Heart right ventricle (tissue), 16 donors: ENCODE data around the gene WIF1. TPM values are rescaled to one million over a fixed set of nuclear protein-coding genes. Genes with fewer than 3 reads are reported as not detected.

Experiments used
- ATAC-seq, 8 donors: fragments of 200-7000 bp; cut with Tn5 transposase; one replicate each; pipeline ENCODE4 v1.9.1; 2020; ENCODE audit warnings: mild to moderate bottlenecking in 8 of 8, moderate library complexity in 8 of 8, moderate number of reproducible peaks in 1 of 8
- DNase-seq, 2 donors: peaks; one replicate each; pipeline ENCODE4 v3.0.0-alpha.2; 2020
- H3K27ac ChIP-seq, 10 donors: fragments of 200-600 bp; sonication (generic) in 2 of 10; one replicate each; pipeline versions ENCODE4 v1.5.0 to v1.8.0; 2020 to 2022; ENCODE audit warnings: mild to moderate bottlenecking in 3 of 10
- H3K27me3 ChIP-seq, 7 donors: fragments of 200-600 bp; one replicate each; pipeline ENCODE4 v1.8.0; 2021 to 2022; ENCODE audit warnings: mild to moderate bottlenecking in 2 of 7
- H3K36me3 ChIP-seq, 9 donors: fragments of 200-600 bp; sonication (generic) in 1 of 9; one replicate each; pipeline versions ENCODE4 v1.5.0 to v1.8.0; 2020 to 2022; ENCODE audit warnings: mild to moderate bottlenecking in 2 of 9
- H3K4me1 ChIP-seq, 9 donors: fragments of 200-600 bp; sonication (generic) in 1 of 9; one replicate each; pipeline versions ENCODE4 v1.5.0 to v1.8.0; 2020 to 2022; ENCODE audit warnings: mild to moderate bottlenecking in 4 of 9
- H3K4me3 ChIP-seq, 10 donors: fragments of 200-600 bp; sonication (generic) in 2 of 10; one replicate each; pipeline versions ENCODE4 v1.5.0 to v1.8.0; 2020 to 2022; ENCODE audit warnings: mild to moderate bottlenecking in 7 of 10, moderate library complexity in 2 of 10
- H3K9me3 ChIP-seq, 11 donors: fragments of 200-600 bp in 10 of 11; sonication (generic) in 2 of 11; one replicate each; pipeline versions ENCODE4 v1.5.0 to v1.8.0; 2013 to 2022; ENCODE audit warnings: mild to moderate bottlenecking in 2 of 11, control low read depth in 1 of 11, moderate library complexity in 1 of 11
- CTCF ChIP-seq, 9 donors: fragments of 200-600 bp; sonication (generic) in 2 of 9; IDR thresholded peaks; one replicate each; pipeline versions ENCODE4 v1.5.0 to v1.8.0; 2021 to 2022; ENCODE audit warnings: antibody characterized with exemption in 9 of 9, mild to moderate bottlenecking in 5 of 9, moderate library complexity in 1 of 9
- WGBS, 2 donors: extraction: QIAGEN DNeasy Blood & Tissue Kit; methylation state at CpG; one replicate each; pipeline ENCODE4 v1.1.7; 2013; ENCODE audit warnings: inconsistent platforms in 1 of 2; 5-methylcytosine and 5-hydroxymethylcytosine counted together
- intact Hi-C, 10 donors: fragments of 100-400 bp; cut with DNase I; formaldehyde crosslinking; loops; one replicate each; pipeline versions ENCODE4 v1.11.1 to v1.14.2; 2022
- polyA plus RNA-seq, 2 donors: library from polyadenylated mRNA; stranded (reverse); fragments of 200-250 nt; gene quantifications; one replicate each; pipeline ENCODE4 v1.2.3, GENCODE V29; 2013
- total RNA-seq, 10 donors: library from RNA; stranded (reverse); fragmentation: NEBNext Ultra II Directional in 3 of 10; extraction: Animal tissue kit (Norgen Biotek cat#: 25700) in 3 of 10; gene quantifications; one replicate each; pipeline versions ENCODE4 v1.2.1 to v1.2.4, GENCODE V29; 2021 to 2023
- donor health status: Arrhythmogenic right ventricular cardiomyopathy.
- donor health status: ischemic (EF 13 %, LVEDD 7.1; RV severe dilation, severe dysfunction).
- donor health status: healthy with polysubstance abuse.
- donor health status: DM: no; HTN: yes; CAD: no.
- donor health status: DM: no; HTN: no; CAD: no.
- donor health status: ischemic (EF 25% LVEDD 6.9; RV normal size, moderate dysfunction).
- donor health status: ischemic (EF 25% LVEDD 5.7; RV mildly dilated, moderate dysfunction).
- donor health status: healthy.
- donor health status: DM: yes; HTN: yes; CAD: no.
- donor health status: Ischemic cardiomyopathy.
- donor health status: ischemic (EF 35%, LVEDD 5.7; RV mildly dilated, moderate dysfunction).
- donor health status: nonischemic (EF 11% LVEDD 7.7; RV severe dilation, severe dysfunction).
- donor health status: DM: yes; HTN: yes; CAD: no.
- donor health status: PGD.
- donor health status: ischemic (EF 29% LVEDD 5.4; RV normal size, mild dysfunction).
- donor health status: nonischemic (EF 23%, LVEDD 6.1; RV moderate dilation, normal function).

WIF1 gene
- total and polyA plus RNA-seq, 12 donors = 0.04 to 0.22 TPM; not detected in 10

GRCh38 chr12:65081496-65081895 is 39.6 kb downstream of the WIF1 start:
- TF ChIP-seq CTCF (IDR thresholded peaks at IDR 0.05) = no peak
- no peaks in the 10 kb centered on the region for H3K9me3 ChIP-seq
- DNase-seq (no peak), ATAC-seq (no peak)
- H3K4me3 ChIP-seq = no peak overlapping the region
- 18 to 35% methylated on average over 1 of the region's 1 CpG for WGBS, 2 donors
- no peak overlapping the region for H3K27ac ChIP-seq
- H3K36me3 ChIP-seq = no peaks in the 10 kb centered on the region
- intact Hi-C loops = no loop called here
- no peaks in the 10 kb centered on the region for H3K4me1 ChIP-seq
- peaks cover 0 to 25% (median 13%) of the 10 kb centered on the region in 7 donors for H3K27me3 ChIP-seq

GRCh38 chr12:65074932-65075331 is 46.2 kb downstream of the WIF1 start:
- TF ChIP-seq CTCF (IDR thresholded peaks at IDR 0.05) = no peak
- no peak overlapping the region for H3K27ac ChIP-seq
- intact Hi-C loops = no loop called here
- ATAC-seq (no peak), DNase-seq (no peak)
- H3K36me3 ChIP-seq = no peaks in the 10 kb centered on the region
- WGBS, 2 donors = 49 to 50% methylated on average over 6 of the region's 6 CpGs
- no peak overlapping the region for H3K4me3 ChIP-seq
- H3K9me3 ChIP-seq = no peaks in the 10 kb centered on the region
- peaks cover 0 to 47% (median 5%) of the 10 kb centered on the region in 7 donors for H3K27me3 ChIP-seq
- H3K4me1 ChIP-seq = no peaks in the 10 kb centered on the region

- H3K4me1 ChIP-seq = no peaks in the 10 kb centered on the region
- H3K36me3 ChIP-seq = no peaks in the 10 kb centered on the region
- H3K27ac ChIP-seq = no peak overlapping the region
- H3K4me3 ChIP-seq = no peak overlapping the region
- no peak for ATAC-seq
- no peaks in the 10 kb centered on the region for H3K9me3 ChIP-seq
- peaks cover 0 to 10% (median 0%) of the 10 kb centered on the region in 7 donors for H3K27me3 ChIP-seq
- no peak for DNase-seq
- TF ChIP-seq CTCF (IDR thresholded peaks at IDR 0.05) = no peak
- intact Hi-C loops = loop anchor here in 1 of 10 donors (10.0 kb wide), 1 partner anchor 135 kb away; no protein-coding TSS in a partner anchor
- 88 to 93% methylated on average over 2 of the region's 2 CpGs for WGBS, 2 donors
Observed at GRCh38 chr12:65069336-65069735, 51.8 kb downstream of the WIF1 start.

GRCh38 chr12:65067383-65067782 is 53.7 kb downstream of the WIF1 start:
- intact Hi-C loops = loop anchor here in 1 of 10 donors (10.0 kb wide), 1 partner anchor 133 kb away; no protein-coding TSS in a partner anchor

More at GRCh38 chr12:65067383-65067782, 53.7 kb downstream of the WIF1 start:
- Histone ChIP-seq H3K27ac (no peak overlapping the region), H3K4me3 (no peak overlapping the region), H3K36me3 (no peaks in the 10 kb centered on the region), H3K9me3 (no peaks in the 10 kb centered on the region), H3K4me1 (no peaks in the 10 kb centered on the region), H3K27me3 (no peaks in the 10 kb centered on the region)
- no peak for DNase-seq
- 85 to 90% methylated on average over 8 of the region's 8 CpGs for WGBS, 2 donors
- no peak for ATAC-seq
- TF ChIP-seq CTCF (IDR thresholded peaks at IDR 0.05) = no peak
